GM18502 (cell line): Measurements from ENCODE around the gene TMEM121B.

Experiments used
- ATAC-seq: cut with Tn5 transposase; IDR thresholded peaks from one replicate; pipeline ENCODE4 v1.9.1; 2021; ENCODE audit warnings: mild to moderate bottlenecking; ENCODE audit not compliant: unreplicated experiment, poor library complexity

Gene TMEM121B

GRCh38 chr22:17113600-17113999 lies 7.6 kb downstream of the TMEM121B start:
- ATAC-seq, result no peak

- ATAC-seq, result no peak
These were observed 8.6 kb downstream of the TMEM121B start for GRCh38 chr22:17112491-17113042.

GRCh38 chr22:17110791-17111550 lies 10.2 kb downstream of the TMEM121B start:
- no peak for ATAC-seq

GRCh38 chr22:17109976-17110375 lies 11.2 kb downstream of the TMEM121B start:
- ATAC-seq, result no peak

GRCh38 chr22:17109113-17109865 lies 11.9 kb downstream of the TMEM121B start:
- no peak for ATAC-seq

GRCh38 chr22:17108256-17109112 lies 12.7 kb downstream of the TMEM121B start:
- ATAC-seq, result no peak

- no peak for ATAC-seq
These were observed 13.7 kb downstream of the TMEM121B start for GRCh38 chr22:17107547-17107810.

- no peak for ATAC-seq
These were observed 14.2 kb downstream of the TMEM121B start for GRCh38 chr22:17106785-17107546.

GRCh38 chr22:17106161-17106784 lies 14.9 kb downstream of the TMEM121B start:
- no peak for ATAC-seq

- no peak for ATAC-seq
These were observed 15.7 kb downstream of the TMEM121B start for GRCh38 chr22:17105143-17106129.

- ATAC-seq, result no peak
These were observed 16.7 kb downstream of the TMEM121B start for GRCh38 chr22:17104336-17104935.

GRCh38 chr22:17103351-17103750 lies 17.8 kb downstream of the TMEM121B start:
- ATAC-seq, result no peak

GRCh38 chr22:17102297-17102667 lies 18.9 kb downstream of the TMEM121B start:
- ATAC-seq, result no peak

GRCh38 chr22:17101475-17102296 lies 19.5 kb downstream of the TMEM121B start:
- no peak for ATAC-seq

- no peak for ATAC-seq
These were observed 20.5 kb downstream of the TMEM121B start for GRCh38 chr22:17100621-17101020.

GRCh38 chr22:17098379-17098819 lies 22.8 kb downstream of the TMEM121B start:
- peak; percentile 44 for ATAC-seq

GRCh38 chr22:17097701-17098100 lies 23.5 kb downstream of the TMEM121B start:
- ATAC-seq, result no peak
